ENCODE results near the gene ATP13A4. TPM values are rescaled to one million over a fixed set of nuclear protein-coding genes. Genes with fewer than 3 reads are reported as not detected.

Gene ATP13A4
- total RNA-seq, 2 experiments from 2014 or later: 0.98 to 1.6 TPM

GRCh38 chr3:193378706-193379105 lies 176.0 kb downstream of the ATP13A4 start, which contains the start of gene ATP13A5:
Gene ATP13A5 (minus strand): TSS chr3:193378753. CDS start chr3:193378725, 28 bp downstream.
- Histone ChIP-seq H3K4me1 (ENCODE audit: insufficient read depth, low read length) (no peaks in the 10 kb centered on the region), H3K27me3 (ENCODE audit: control insufficient read depth in 1 of 2, insufficient read depth in 2 of 2, low read length in 2 of 2) (peaks cover 4 to 7% of the 10 kb centered on the region in 2 experiments), H3K36me3 (ENCODE audit: insufficient read depth, low read length) (no peaks in the 10 kb centered on the region), H3K9me3 (ENCODE audit: control insufficient read depth in 1 of 2, insufficient read depth in 1 of 2, low read length in 2 of 2) (no peaks in the 10 kb centered on the region), H3K4me3 (ENCODE audit: low read length) (no peak within 1 kb of the TSS), H3K27ac (ENCODE audit: low read depth in 1 of 2, low read length in 2 of 2) (no peak within 1 kb of the TSS)
- ATAC-seq (ENCODE audit: poor library complexity) (no peak), DNase-seq (no peak)
- ChIA-PET POLR2A (no interaction called here), CTCF (no interaction called here)
- H3K4me1 Mint-ChIP-seq (ENCODE audit: low read depth): no peaks in the 10 kb centered on the region
- no peaks in the 10 kb centered on the region for H3K9me3 Mint-ChIP-seq
- peaks cover 42% of the 10 kb centered on the region for H3K27me3 Mint-ChIP-seq
- no peak within 1 kb of the TSS for H3K27ac Mint-ChIP-seq
- no peak within 1 kb of the TSS for H3K4me3 Mint-ChIP-seq
- no peak for TF ChIP-seq CTCF (IDR thresholded peaks at IDR 0.05)
- H3K36me3 Mint-ChIP-seq (ENCODE audit: low read depth): no peaks in the 10 kb centered on the region
- intact Hi-C loops (cut with DNase I, micrococcal nuclease): no loop called here

GRCh38 chr3:193377591-193377990 lies 177.1 kb downstream of the ATP13A4 start:
- DNase-seq (no peak), ATAC-seq (ENCODE audit: poor library complexity) (no peak)
- Mint-ChIP-seq H3K9me3 (no peaks in the 10 kb centered on the region), H3K27ac (no peak overlapping the region), H3K36me3 (ENCODE audit: low read depth) (no peaks in the 10 kb centered on the region), H3K4me1 (ENCODE audit: low read depth) (no peaks in the 10 kb centered on the region), H3K4me3 (no peak overlapping the region), H3K27me3 (peaks cover 49% of the 10 kb centered on the region)
- POLR2A ChIA-PET: no interaction called here
- TF ChIP-seq CTCF (IDR thresholded peaks at IDR 0.05): no peak
- intact Hi-C loops (cut with DNase I, micrococcal nuclease): no loop called here
- Histone ChIP-seq H3K9me3 (ENCODE audit: control insufficient read depth in 1 of 2, insufficient read depth in 1 of 2, low read length in 2 of 2) (no peaks in the 10 kb centered on the region), H3K4me1 (ENCODE audit: insufficient read depth, low read length) (no peaks in the 10 kb centered on the region), H3K27me3 (ENCODE audit: control insufficient read depth in 1 of 2, insufficient read depth in 2 of 2, low read length in 2 of 2) (peaks cover 4 to 7% of the 10 kb centered on the region in 2 experiments), H3K36me3 (ENCODE audit: insufficient read depth, low read length) (no peaks in the 10 kb centered on the region), H3K27ac (ENCODE audit: low read depth in 1 of 2, low read length in 2 of 2) (no peak overlapping the region), H3K4me3 (ENCODE audit: low read length) (no peak overlapping the region)
- CTCF ChIA-PET: no interaction called here

- no peak for TF ChIP-seq CTCF (IDR thresholded peaks at IDR 0.05)
- Histone ChIP-seq H3K9me3 (ENCODE audit: control insufficient read depth in 1 of 2, insufficient read depth in 1 of 2, low read length in 2 of 2) (no peaks in the 10 kb centered on the region), H3K4me1 (ENCODE audit: insufficient read depth, low read length) (no peaks in the 10 kb centered on the region), H3K36me3 (ENCODE audit: insufficient read depth, low read length) (no peaks in the 10 kb centered on the region), H3K27ac (ENCODE audit: low read depth in 1 of 2, low read length in 2 of 2) (no peak overlapping the region), H3K27me3 (ENCODE audit: control insufficient read depth in 1 of 2, insufficient read depth in 2 of 2, low read length in 2 of 2) (peaks cover 4 to 7% of the 10 kb centered on the region in 2 experiments), H3K4me3 (ENCODE audit: low read length) (no peak overlapping the region)
- ChIA-PET POLR2A (no interaction called here), CTCF (no interaction called here)
- Mint-ChIP-seq H3K36me3 (ENCODE audit: low read depth) (no peaks in the 10 kb centered on the region), H3K9me3 (no peaks in the 10 kb centered on the region), H3K27me3 (peaks cover 44% of the 10 kb centered on the region), H3K4me3 (no peak overlapping the region), H3K27ac (no peak overlapping the region), H3K4me1 (ENCODE audit: low read depth) (no peaks in the 10 kb centered on the region)
- DNase-seq: no peak
- ATAC-seq (ENCODE audit: poor library complexity): no peak
- intact Hi-C loops (cut with DNase I, micrococcal nuclease): no loop called here
Measured at GRCh38 chr3:193375614-193376013, 179.1 kb downstream of the ATP13A4 start.
